Effector memory CD8-positive, alpha-beta T cell (primary cell): Measurements from ENCODE around the gene NELL1.

Source experiments
- ATAC-seq: fragments of 150-1000 bp; cut with Tn5 transposase; replicated peaks from 2 replicates; pipeline ENCODE4 v1.10.0; 2021; ENCODE audit warnings: mild to moderate bottlenecking, moderate library complexity
- DNase-seq, 3 experiments: peaks; one replicate each; pipeline ENCODE4 v3.0.0; 2021
- H3K27ac Mint-ChIP-seq, 2 donors: one replicate each; pipeline ENCODE4 v1.8.0; 2022; ENCODE audit warnings: mild to moderate bottlenecking in 2 of 2, mixed read lengths in 2 of 2, moderate library complexity in 2 of 2
- H3K27me3 Mint-ChIP-seq, 2 donors: one replicate each; pipeline ENCODE4 v1.8.0; 2022; ENCODE audit warnings: mixed read lengths in 2 of 2
- H3K36me3 Mint-ChIP-seq: one replicate; pipeline ENCODE4 v1.8.0; 2022; ENCODE audit warnings: mild to moderate bottlenecking, moderate library complexity, mixed read lengths; ENCODE audit not compliant: insufficient read depth
- H3K4me1 Mint-ChIP-seq, 2 donors: one replicate each; pipeline ENCODE4 v1.8.0; 2022; ENCODE audit warnings: low read depth in 2 of 2, mixed read lengths in 2 of 2
- H3K4me3 Mint-ChIP-seq, 2 donors: one replicate each; pipeline ENCODE4 v1.8.0; 2022; ENCODE audit warnings: mild to moderate bottlenecking in 2 of 2, mixed read lengths in 2 of 2, moderate library complexity in 2 of 2
- H3K9me3 Mint-ChIP-seq, 2 donors: one replicate each; pipeline ENCODE4 v1.8.0; 2022; ENCODE audit warnings: mixed read lengths in 2 of 2

Gene NELL1

DNA sequence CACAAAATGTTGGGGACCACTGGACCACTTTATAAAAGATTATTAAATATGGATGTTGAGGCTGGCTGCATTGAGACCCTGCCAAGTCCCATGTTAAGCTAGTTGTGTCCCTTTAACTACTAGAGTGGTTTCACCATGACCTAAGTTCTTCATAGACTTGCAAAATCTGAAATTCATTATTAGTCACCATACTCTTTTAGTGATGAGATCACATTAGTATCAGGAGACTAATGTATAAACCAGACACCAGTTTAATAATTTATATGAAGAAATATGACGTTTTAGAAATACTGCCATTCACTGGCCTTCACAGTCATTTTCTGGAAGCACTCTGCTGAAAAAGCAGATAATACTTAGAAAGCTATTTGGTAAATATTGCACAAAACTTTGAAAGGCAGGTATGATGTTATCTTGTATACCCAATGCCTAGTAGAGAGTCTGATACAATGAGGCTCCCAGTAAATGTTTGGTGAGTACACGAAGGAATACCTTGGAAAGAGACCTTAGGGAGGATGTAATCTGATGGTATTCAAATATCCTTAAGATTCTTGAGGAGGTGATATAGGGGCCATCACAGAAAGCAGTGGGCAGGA is 795.3 kb downstream of the NELL1 start:
- ATAC-seq (no peak), DNase-seq (no peak)
- Mint-ChIP-seq H3K36me3 (no peaks in the 10 kb centered on the region), H3K27ac (no peak overlapping the region), H3K9me3 (peaks cover 3 to 8% of the 10 kb centered on the region in 2 donors), H3K4me3 (no peak overlapping the region), H3K4me1 (no peaks in the 10 kb centered on the region), H3K27me3 (no peaks in the 10 kb centered on the region)

DNA sequence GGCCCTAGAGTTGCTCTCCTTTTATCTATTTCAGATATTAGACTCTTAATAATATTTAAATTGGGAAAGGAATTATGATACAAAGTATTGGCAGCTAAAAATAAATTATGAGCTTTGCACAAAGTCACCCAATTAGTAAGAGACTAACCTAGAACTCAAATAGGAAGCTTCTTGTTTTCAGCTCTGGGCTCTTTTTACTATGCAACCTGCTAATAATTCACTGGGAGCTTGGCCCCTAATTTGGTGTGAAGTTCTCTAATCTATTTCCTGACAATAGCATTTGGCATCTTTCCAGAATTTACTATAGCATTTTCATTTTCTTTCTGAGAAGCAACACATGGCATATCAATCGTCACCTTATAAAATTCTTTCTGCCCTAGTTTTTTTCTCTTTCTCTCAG is 795.8 kb downstream of the NELL1 start:
- Mint-ChIP-seq H3K27ac (no peak overlapping the region), H3K9me3 (peaks cover 3 to 9% of the 10 kb centered on the region in 2 donors), H3K36me3 (no peaks in the 10 kb centered on the region), H3K4me3 (no peak overlapping the region), H3K4me1 (no peaks in the 10 kb centered on the region), H3K27me3 (no peaks in the 10 kb centered on the region)
- DNase-seq = no peak
- no peak for ATAC-seq

DNA sequence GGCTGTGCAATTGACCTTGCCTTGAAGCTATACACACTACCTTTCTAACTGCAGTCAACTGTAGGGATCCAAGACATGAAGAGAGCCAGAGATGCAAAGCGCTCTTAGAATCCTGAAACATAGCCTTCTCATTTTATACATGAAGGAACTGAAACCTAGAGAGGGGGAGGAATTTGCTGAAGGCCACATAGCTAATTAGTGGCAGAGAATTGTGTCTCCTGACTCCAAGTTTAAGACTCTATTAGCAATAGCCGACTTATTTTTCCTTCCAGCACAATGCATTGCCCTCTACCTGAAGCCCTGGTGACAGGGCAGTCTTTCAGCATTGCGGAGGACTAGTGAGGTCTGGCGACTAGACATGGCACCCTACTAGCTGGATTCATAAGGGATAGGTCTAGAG is 796.5 kb downstream of the NELL1 start:
- no peaks in the 10 kb centered on the region for H3K36me3 Mint-ChIP-seq
- peaks cover 6 to 14% of the 10 kb centered on the region in 2 donors for H3K9me3 Mint-ChIP-seq
- H3K4me3 Mint-ChIP-seq = no peak overlapping the region
- H3K27ac Mint-ChIP-seq = no peak overlapping the region
- H3K27me3 Mint-ChIP-seq = no peaks in the 10 kb centered on the region
- H3K4me1 Mint-ChIP-seq = no peaks in the 10 kb centered on the region
- no peak for ATAC-seq
- DNase-seq = no peak

DNA sequence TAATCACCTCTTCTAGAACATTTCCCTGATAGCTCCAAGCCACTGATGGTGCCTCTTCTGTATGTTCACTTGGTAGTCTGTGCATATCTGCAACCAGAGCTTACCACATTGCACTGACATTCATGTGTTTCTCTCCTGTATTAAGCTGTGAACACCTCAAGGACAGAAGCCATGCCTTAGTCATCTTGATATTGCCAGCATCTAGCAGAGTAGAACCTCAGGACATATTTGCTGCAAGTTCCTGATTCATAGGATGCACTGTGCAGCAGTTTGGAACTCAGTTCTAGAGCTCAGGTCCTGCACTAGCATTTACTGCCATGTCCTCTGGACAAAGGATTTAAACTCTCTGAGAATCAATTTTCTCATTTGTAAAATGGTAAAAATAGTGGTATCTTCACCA is 801.1 kb downstream of the NELL1 start:
- no peak for DNase-seq
- Mint-ChIP-seq H3K27ac (no peak overlapping the region), H3K27me3 (no peaks in the 10 kb centered on the region), H3K4me3 (no peak overlapping the region), H3K4me1 (no peaks in the 10 kb centered on the region), H3K9me3 (peaks cover 7 to 17% of the 10 kb centered on the region in 2 donors), H3K36me3 (no peaks in the 10 kb centered on the region)
- ATAC-seq = no peak

DNA sequence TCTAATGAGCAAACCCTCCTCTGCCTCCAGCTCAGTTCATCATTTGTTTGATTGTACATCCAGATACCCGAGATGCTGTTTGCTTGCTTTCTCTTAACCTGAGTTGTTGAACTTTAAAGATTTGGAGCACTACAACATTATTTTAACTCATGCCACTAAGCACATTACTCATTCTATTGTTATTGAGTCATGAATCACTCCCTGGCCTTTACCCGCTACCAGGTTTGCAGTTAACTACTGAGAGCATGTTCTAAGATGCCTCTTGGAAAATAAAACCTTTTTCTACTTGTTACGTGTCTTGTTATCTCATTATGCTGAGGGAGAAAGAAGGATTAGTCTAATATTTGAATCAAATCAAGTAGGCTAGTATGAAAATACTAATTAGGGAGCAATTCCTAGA is 802.9 kb downstream of the NELL1 start:
- H3K4me1 Mint-ChIP-seq = no peaks in the 10 kb centered on the region
- no peak for ATAC-seq
- no peak overlapping the region for H3K27ac Mint-ChIP-seq
- H3K36me3 Mint-ChIP-seq = no peaks in the 10 kb centered on the region
- H3K4me3 Mint-ChIP-seq = no peak overlapping the region
- DNase-seq = no peak
- no peaks in the 10 kb centered on the region for H3K27me3 Mint-ChIP-seq
- peaks cover 17 to 19% of the 10 kb centered on the region in 2 donors for H3K9me3 Mint-ChIP-seq

DNA sequence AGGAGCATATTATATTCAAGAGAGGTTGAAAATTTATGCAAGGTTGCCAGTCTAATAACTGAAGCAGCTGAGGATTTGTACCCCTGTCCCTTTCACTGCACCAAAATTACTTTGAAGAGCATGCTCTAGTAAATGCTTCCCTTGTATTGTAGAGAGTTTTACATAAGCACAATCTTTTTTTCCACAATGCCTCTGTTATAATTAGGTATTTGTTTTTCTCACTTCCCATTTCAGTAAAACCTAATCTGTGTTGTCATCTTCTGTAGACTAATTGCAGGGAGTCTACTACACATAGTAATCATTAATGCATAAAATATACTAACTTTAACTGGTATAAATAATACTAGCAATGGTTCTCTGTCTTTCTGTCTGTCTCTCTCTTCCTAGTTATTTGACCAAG is 805.1 kb downstream of the NELL1 start:
- Mint-ChIP-seq H3K4me1 (no peaks in the 10 kb centered on the region), H3K27ac (no peak overlapping the region), H3K36me3 (no peaks in the 10 kb centered on the region), H3K9me3 (peaks cover 17 to 19% of the 10 kb centered on the region in 2 donors), H3K27me3 (no peaks in the 10 kb centered on the region), H3K4me3 (no peak overlapping the region)
- ATAC-seq (no peak), DNase-seq (no peak)

DNA sequence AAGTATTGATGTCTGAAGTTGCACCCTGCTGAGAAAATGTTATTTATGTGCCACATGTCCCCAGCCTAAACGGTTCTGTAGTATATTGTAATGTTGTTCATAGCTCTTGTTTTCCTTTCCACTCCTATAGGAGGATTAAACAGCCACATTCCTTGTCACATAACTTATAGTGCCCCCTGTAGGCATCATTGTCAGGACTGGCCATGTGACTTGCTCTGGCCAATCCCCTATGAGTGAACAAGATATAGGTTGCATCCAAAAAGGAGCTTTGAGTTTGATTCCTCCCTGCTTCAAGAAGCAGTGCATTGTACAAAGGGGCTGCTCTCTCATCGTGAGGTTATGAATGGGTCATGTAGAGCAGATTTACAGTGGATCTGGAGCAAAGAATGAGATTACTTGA is 805.9 kb downstream of the NELL1 start:
- Mint-ChIP-seq H3K9me3 (peaks cover 16 to 17% of the 10 kb centered on the region in 2 donors), H3K27ac (no peak overlapping the region), H3K27me3 (no peaks in the 10 kb centered on the region), H3K4me3 (no peak overlapping the region), H3K36me3 (no peaks in the 10 kb centered on the region), H3K4me1 (no peaks in the 10 kb centered on the region)
- DNase-seq = no peak
- no peak for ATAC-seq

DNA sequence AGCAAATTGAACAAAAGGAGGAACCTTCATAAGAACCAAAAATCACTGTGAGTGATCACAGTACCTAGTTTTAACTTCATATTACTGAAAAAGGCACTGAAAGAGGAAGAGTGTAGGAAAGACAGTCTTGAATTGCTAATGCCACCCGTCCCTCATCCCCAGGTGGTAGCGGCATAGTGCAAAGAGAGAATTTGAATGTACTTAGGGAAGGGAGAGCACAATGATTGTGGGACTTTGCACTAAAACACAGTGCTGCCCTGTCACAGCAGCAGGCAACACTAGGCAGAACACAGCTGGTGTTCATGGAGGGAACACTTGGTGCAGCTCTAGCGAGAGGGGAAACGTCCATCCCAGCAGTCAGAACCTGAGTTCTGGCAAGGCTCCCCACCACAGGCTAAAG is 807.2 kb downstream of the NELL1 start:
- Mint-ChIP-seq H3K4me1 (no peaks in the 10 kb centered on the region), H3K27me3 (no peaks in the 10 kb centered on the region), H3K9me3 (peaks cover 12 to 16% of the 10 kb centered on the region in 2 donors), H3K27ac (no peak overlapping the region), H3K36me3 (no peaks in the 10 kb centered on the region), H3K4me3 (no peak overlapping the region)
- DNase-seq (no peak), ATAC-seq (no peak)

DNA sequence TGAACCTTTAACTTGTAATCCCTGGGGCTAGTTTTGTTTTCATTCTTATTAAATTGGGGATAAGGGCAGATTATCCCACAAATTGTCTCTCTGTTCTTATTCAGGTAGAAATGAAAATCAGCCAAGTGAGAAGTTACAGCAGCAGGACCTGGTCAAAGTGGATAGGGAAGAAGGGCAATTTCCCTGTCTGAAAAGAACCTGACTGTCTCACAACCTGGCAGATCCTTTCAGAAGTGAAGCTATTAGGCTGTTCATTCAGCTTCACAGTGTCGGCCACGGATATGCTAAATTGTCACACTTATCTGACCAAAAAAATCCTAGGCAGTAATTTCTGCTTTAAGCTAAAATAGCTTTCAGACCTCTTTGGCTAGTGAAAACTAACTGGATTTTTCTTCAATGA is 810.9 kb downstream of the NELL1 start:
- no peak for DNase-seq
- no peaks in the 10 kb centered on the region for H3K27me3 Mint-ChIP-seq
- peaks cover 7 to 12% of the 10 kb centered on the region in 2 donors for H3K9me3 Mint-ChIP-seq
- no peaks in the 10 kb centered on the region for H3K4me1 Mint-ChIP-seq
- no peak overlapping the region for H3K27ac Mint-ChIP-seq
- no peak overlapping the region for H3K4me3 Mint-ChIP-seq
- no peaks in the 10 kb centered on the region for H3K36me3 Mint-ChIP-seq
- ATAC-seq = no peak

DNA sequence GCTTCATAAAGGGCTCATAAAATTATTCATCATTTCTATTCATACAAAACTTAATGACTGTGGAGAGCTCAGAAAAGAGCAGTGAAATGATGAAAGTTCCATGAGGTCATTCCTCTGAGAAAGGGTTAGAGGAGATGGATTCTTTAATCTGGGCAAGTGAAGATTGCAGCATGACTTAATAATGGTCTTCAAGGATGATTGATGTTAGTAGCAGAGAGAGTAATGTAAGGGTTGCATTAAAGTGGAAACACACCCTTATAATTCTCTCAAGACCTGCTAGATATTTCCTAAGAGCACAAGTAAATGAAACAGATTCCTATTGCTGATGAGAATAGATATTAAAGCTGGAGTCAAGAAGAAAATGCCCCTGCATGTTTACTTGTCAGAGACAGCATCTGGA is 811.9 kb downstream of the NELL1 start:
- Mint-ChIP-seq H3K36me3 (no peaks in the 10 kb centered on the region), H3K4me3 (no peak overlapping the region), H3K27me3 (no peaks in the 10 kb centered on the region), H3K27ac (no peak overlapping the region), H3K4me1 (no peaks in the 10 kb centered on the region), H3K9me3 (peaks cover 9 to 10% of the 10 kb centered on the region in 2 donors)
- ATAC-seq (no peak), DNase-seq (no peak)

DNA sequence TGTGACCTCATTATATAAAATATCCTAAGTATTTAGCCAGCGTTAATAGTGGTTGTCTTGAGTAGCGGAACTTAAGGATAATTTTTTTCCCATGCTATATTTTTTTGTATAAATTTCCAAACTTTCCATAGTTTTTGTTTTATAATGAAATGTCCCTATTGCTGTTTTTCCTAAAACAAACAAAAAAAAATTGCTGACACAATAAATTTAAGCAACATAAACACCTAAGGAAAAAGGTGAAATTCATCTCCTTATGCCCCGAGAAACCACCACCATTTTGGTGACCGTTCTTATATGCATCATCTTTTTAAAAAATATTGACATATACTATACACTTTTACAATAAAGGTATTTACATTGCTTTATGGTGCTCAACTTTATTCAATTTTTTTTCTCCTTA is 814.7 kb downstream of the NELL1 start:
- DNase-seq (no peak), ATAC-seq (no peak)
- Mint-ChIP-seq H3K36me3 (no peaks in the 10 kb centered on the region), H3K4me1 (no peaks in the 10 kb centered on the region), H3K4me3 (no peak overlapping the region), H3K9me3 (peaks cover 0 to 8% of the 10 kb centered on the region in 2 donors), H3K27ac (no peak overlapping the region), H3K27me3 (no peaks in the 10 kb centered on the region)

DNA sequence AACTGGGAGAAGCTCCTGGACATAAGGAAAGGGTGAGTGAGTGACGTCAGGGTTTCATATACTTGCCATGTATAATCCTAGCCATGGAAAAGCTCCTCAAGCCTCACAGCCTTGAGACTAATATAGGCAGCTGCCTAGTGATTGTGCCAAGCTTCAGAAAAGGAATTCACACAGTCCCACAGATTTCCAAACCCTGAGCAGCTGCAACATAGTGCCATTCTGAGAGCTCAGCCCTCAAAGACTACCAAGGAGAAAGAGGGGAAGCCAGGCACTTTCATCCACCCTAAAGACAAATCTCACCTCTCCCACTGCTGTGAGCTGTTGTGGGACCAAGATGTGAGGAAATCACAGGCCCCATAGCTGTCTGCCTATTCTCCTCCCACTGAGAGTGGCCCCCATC is 815.6 kb downstream of the NELL1 start:
- no peak for DNase-seq
- peaks cover 6 to 10% of the 10 kb centered on the region in 2 donors for H3K9me3 Mint-ChIP-seq
- H3K36me3 Mint-ChIP-seq = no peaks in the 10 kb centered on the region
- H3K4me1 Mint-ChIP-seq = no peaks in the 10 kb centered on the region
- no peak overlapping the region for H3K27ac Mint-ChIP-seq
- H3K27me3 Mint-ChIP-seq = no peaks in the 10 kb centered on the region
- no peak for ATAC-seq
- H3K4me3 Mint-ChIP-seq = no peak overlapping the region

DNA sequence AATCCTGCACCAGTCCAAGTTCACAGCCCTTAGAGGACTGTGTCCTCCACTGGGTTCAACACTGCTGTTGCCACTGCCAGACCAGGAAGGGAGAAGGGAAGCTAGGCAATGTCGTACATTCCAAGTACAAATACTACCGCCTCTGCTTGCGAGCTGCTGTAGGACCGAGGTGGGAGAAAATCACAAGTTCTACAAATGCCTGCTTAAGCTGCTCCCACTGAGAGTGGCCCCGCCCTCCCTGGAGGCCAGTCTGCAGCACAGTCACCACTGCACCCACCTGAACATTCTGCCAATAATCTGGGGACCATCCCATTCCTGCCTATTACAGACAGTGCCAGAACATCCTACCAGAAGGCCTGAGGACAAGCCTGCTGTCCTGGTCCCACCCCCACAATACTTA is 816.0 kb downstream of the NELL1 start:
- DNase-seq (no peak), ATAC-seq (no peak)
- Mint-ChIP-seq H3K9me3 (peaks cover 8 to 10% of the 10 kb centered on the region in 2 donors), H3K4me3 (no peak overlapping the region), H3K27me3 (no peaks in the 10 kb centered on the region), H3K36me3 (no peaks in the 10 kb centered on the region), H3K4me1 (no peaks in the 10 kb centered on the region), H3K27ac (no peak overlapping the region)

DNA sequence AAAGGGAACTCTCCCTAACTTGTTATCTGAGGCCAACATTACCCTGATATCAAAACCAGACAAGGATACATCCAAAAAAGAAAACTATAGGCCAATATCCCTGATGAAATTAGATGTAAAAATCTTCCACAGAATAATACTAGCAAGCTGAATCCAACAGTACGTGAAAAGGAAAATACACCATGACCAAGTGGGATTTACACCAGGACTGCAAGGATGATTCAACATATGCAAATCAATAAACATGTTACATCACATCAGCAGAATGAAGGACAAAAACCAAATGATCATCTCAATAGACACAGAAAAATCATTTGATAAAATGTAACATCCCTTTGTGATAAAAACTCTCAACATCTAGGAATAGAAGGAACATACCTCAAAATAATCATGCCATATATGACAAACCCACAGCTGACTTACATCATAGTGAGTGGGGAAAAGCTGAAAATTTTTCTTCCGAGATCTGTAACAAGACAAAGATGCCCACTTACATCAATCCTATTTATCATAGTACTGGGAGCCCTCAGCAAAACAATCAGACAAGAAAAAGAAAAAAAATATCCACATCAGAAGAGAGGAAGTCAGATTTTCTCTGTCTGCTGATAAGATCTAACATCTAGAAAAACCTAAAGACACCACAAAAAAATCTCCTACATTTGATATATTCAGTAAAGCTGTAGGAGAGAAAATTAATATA is 820.2 kb downstream of the NELL1 start:
- ATAC-seq = no peak
- no peak overlapping the region for H3K27ac Mint-ChIP-seq
- H3K4me1 Mint-ChIP-seq = no peaks in the 10 kb centered on the region
- no peaks in the 10 kb centered on the region for H3K36me3 Mint-ChIP-seq
- peaks cover 8 to 12% of the 10 kb centered on the region in 2 donors for H3K9me3 Mint-ChIP-seq
- H3K4me3 Mint-ChIP-seq = no peak overlapping the region
- no peak for DNase-seq
- H3K27me3 Mint-ChIP-seq = no peaks in the 10 kb centered on the region
